H1 (cell line): ENCODE measurements around the gene RPL7L1.

Source experiments
- CHD2 ChIP-seq: IDR thresholded peaks from 2 replicates; pipeline ENCODE4 v1.6.1; 2012; ENCODE audit warnings: low read length, improper control_type of control experiment
- CTCF ChIP-seq, 3 experiments: IDR thresholded peaks; 1 replicate in 2 of 3; 2 replicates in 1 of 3; pipeline versions ENCODE4 v1.5.1 to v1.6.1; 2011; ENCODE audit warnings: low read length in 3 of 3, mild to moderate bottlenecking in 3 of 3, inconsistent platforms in 2 of 3, low read depth in 1 of 3, moderate library complexity in 1 of 3; ENCODE audit not compliant: insufficient read depth in 1 of 3; ENCODE audit errors: control extremely low read depth in 1 of 3
- NRF1 ChIP-seq: IDR thresholded peaks from 2 replicates; pipeline ENCODE4 v1.6.1; 2011; ENCODE audit warnings: mild to moderate bottlenecking, low read depth, low read length, improper control_type of control experiment
- POLR2A ChIP-seq, 2 experiments: IDR thresholded peaks; 1 replicate in 1 of 2; 2 replicates in 1 of 2; pipeline ENCODE4 v1.6.1; 2011; ENCODE audit warnings: low read depth in 2 of 2, low read length in 2 of 2, mild to moderate bottlenecking in 2 of 2; ENCODE audit errors: control extremely low read depth in 1 of 2
- SP1 ChIP-seq: IDR thresholded peaks from 2 replicates; pipeline ENCODE4 v1.6.1; 2011; ENCODE audit warnings: low read depth, low read length
- TAF1 ChIP-seq: IDR thresholded peaks from 2 replicates; pipeline ENCODE4 v1.6.1; 2011; ENCODE audit warnings: mild to moderate bottlenecking, low read depth, low read length
- TBP ChIP-seq: IDR thresholded peaks from 2 replicates; pipeline ENCODE4 v1.6.1; 2011; ENCODE audit warnings: low read depth, low read length, improper control_type of control experiment

- TF ChIP-seq CTCF (IDR thresholded peaks at IDR 0.05; ENCODE audit: control extremely low read depth in 1 of 3, insufficient read depth in 1 of 3, low read depth in 1 of 3, low read length in 3 of 3) (no peak), NRF1 (no peak), TAF1 (no peak), CHD2 (no peak), SP1 (no peak), TBP (no peak), POLR2A (IDR thresholded peaks at IDR 0.05; ENCODE audit: control extremely low read depth in 1 of 2, low read depth in 2 of 2, low read length in 2 of 2) (no peak)
Measured at GRCh38 chr6:42834056-42834455, 45.4 kb upstream of the RPL7L1 start.
